DOHH2 (cell line): ENCODE results near the gene MRPL10.

Experiments
- H3F3A ChIP-seq: fragments of 200-600 bp; sonication (generic), shearing (Covaris generic); 2 replicates; pipeline ENCODE4 v1.6.0; 2016; ENCODE audit warnings: antibody characterized with exemption, mild to moderate bottlenecking; ENCODE audit not compliant: control insufficient read depth, insufficient read depth
- H3K27ac ChIP-seq: fragments of 200-600 bp; sonication (generic); 2 replicates; pipeline ENCODE4 v1.5.1; 2014; ENCODE audit warnings: low read depth, mild to moderate bottlenecking, low read length, moderate library complexity
- H3K27me3 ChIP-seq: fragments of 200-600 bp; sonication (generic); 2 replicates; pipeline ENCODE4 v1.6.1; 2014; ENCODE audit warnings: mild to moderate bottlenecking, low read length, mixed read lengths; ENCODE audit not compliant: control insufficient read depth
- H3K36me3 ChIP-seq: fragments of 200-600 bp; sonication (generic); 2 replicates; pipeline ENCODE4 v1.6.1; 2014; ENCODE audit warnings: mild to moderate bottlenecking, low read length, moderate library complexity, mixed read lengths; ENCODE audit not compliant: control insufficient read depth
- H3K4me1 ChIP-seq: fragments of 200-600 bp; sonication (generic); 2 replicates; pipeline ENCODE4 v1.6.1; 2014; ENCODE audit warnings: mild to moderate bottlenecking, low read length, mixed read lengths; ENCODE audit not compliant: control insufficient read depth
- H3K4me2 ChIP-seq: fragments of 200-600 bp; sonication (generic); 2 replicates; pipeline ENCODE4 v1.6.0; 2014; ENCODE audit warnings: mild to moderate bottlenecking, low read length, moderate library complexity
- H3K4me3 ChIP-seq: fragments of 200-600 bp; sonication (generic); 2 replicates; pipeline ENCODE4 v1.5.1; 2014; ENCODE audit warnings: mild to moderate bottlenecking, low read length, mixed read lengths
- H3K79me2 ChIP-seq: fragments of 200-600 bp; sonication (generic); 2 replicates; pipeline ENCODE4 v1.6.1; 2014; ENCODE audit warnings: mild to moderate bottlenecking, low read length, mixed read lengths; ENCODE audit not compliant: control insufficient read depth
- H3K9me2 ChIP-seq: fragments of 200-600 bp; sonication (generic); replicated peaks from 2 replicates; pipeline ENCODE4 v1.6.1; 2014; ENCODE audit warnings: mild to moderate bottlenecking, low read length, mixed read lengths; ENCODE audit not compliant: control insufficient read depth
- H3K9me3 ChIP-seq: fragments of 200-600 bp; sonication (generic); 2 replicates; pipeline ENCODE4 v1.6.1; 2014; ENCODE audit warnings: antibody characterized with exemption, low read length, mixed read lengths; ENCODE audit not compliant: control insufficient read depth, insufficient read depth
- H4K20me1 ChIP-seq: fragments of 200-600 bp; sonication (generic); 2 replicates; pipeline ENCODE4 v1.6.0; 2014; ENCODE audit warnings: low read depth, mild to moderate bottlenecking, antibody characterized with exemption, low read length, moderate library complexity; ENCODE audit not compliant: control insufficient read depth, insufficient read depth
- CTCF ChIP-seq: fragments of 200-600 bp; sonication (generic); IDR thresholded peaks from one replicate; pipeline ENCODE4 v1.5.1; 2014; ENCODE audit warnings: antibody characterized with exemption, mild to moderate bottlenecking, low read depth, low read length; ENCODE audit not compliant: poor library complexity, severe bottlenecking
- EZH2phosphoT487 ChIP-seq: fragments of 200-600 bp; sonication (generic); IDR thresholded peaks from 2 replicates; pipeline ENCODE4 v1.6.1; 2017; ENCODE audit warnings: borderline replicate concordance, mild to moderate bottlenecking, antibody characterized with exemption, low read length, moderate library complexity, mixed read lengths

The MRPL10 gene

GRCh38 chr17:47821031-47821423, 10.3 kb downstream of the MRPL10 start:
- Histone ChIP-seq H3F3A (no peaks in the 10 kb centered on the region), H3K27ac (no peak overlapping the region), H3K4me2 (peak overlapping the region; percentile 84), H3K4me3 (peak overlapping the region; percentile 93), H3K27me3 (no peaks in the 10 kb centered on the region), H3K4me1 (peaks cover 15% of the 10 kb centered on the region), H3K36me3 (peaks cover 25% of the 10 kb centered on the region), H3K79me2 (peaks cover 9% of the 10 kb centered on the region), H4K20me1 (no peaks in the 10 kb centered on the region), H3K9me3 (no peaks in the 10 kb centered on the region), H3K9me2 (no peaks in the 10 kb centered on the region)
- TF ChIP-seq EZH2phosphoT487 = no peak
- TF ChIP-seq CTCF = no peak

GRCh38 chr17:47820033-47820789, 11.1 kb downstream of the MRPL10 start:
- H3K4me3 ChIP-seq = peak overlapping the region; percentile 93; the same call in 1 of the 2 replicates
- H3K79me2 ChIP-seq = peaks cover 9% of the 10 kb centered on the region
- TF ChIP-seq CTCF = no peak
- TF ChIP-seq EZH2phosphoT487 = no peak
- H4K20me1 ChIP-seq = no peaks in the 10 kb centered on the region
- H3K4me2 ChIP-seq = peak overlapping the region; percentile 84
- H3K4me1 ChIP-seq = peaks cover 15% of the 10 kb centered on the region
- no peaks in the 10 kb centered on the region for H3K27me3 ChIP-seq
- H3K27ac ChIP-seq = no peak overlapping the region
- no peaks in the 10 kb centered on the region for H3K9me2 ChIP-seq
- peaks cover 23% of the 10 kb centered on the region for H3K36me3 ChIP-seq
- no peaks in the 10 kb centered on the region for H3K9me3 ChIP-seq
- no peaks in the 10 kb centered on the region for H3F3A ChIP-seq

- Histone ChIP-seq H4K20me1 (no peaks in the 10 kb centered on the region), H3K9me3 (no peaks in the 10 kb centered on the region), H3K36me3 (peaks cover 22% of the 10 kb centered on the region), H3K4me2 (no peak overlapping the region), H3F3A (no peaks in the 10 kb centered on the region), H3K79me2 (peaks cover 9% of the 10 kb centered on the region), H3K4me3 (no peak overlapping the region), H3K4me1 (peaks cover 15% of the 10 kb centered on the region), H3K9me2 (no peaks in the 10 kb centered on the region), H3K27me3 (no peaks in the 10 kb centered on the region), H3K27ac (no peak overlapping the region)
- no peak for TF ChIP-seq EZH2phosphoT487
- TF ChIP-seq CTCF = no peak
These were observed 11.9 kb downstream of the MRPL10 start for GRCh38 chr17:47819475-47819874.
